ENCODE data around the gene STK39.

- TF ChIP-seq SUZ12 (IDR thresholded peaks at IDR 0.05; ENCODE audit: extremely low read depth, insufficient read depth, insufficient read length) (no peak), YY1 (IDR thresholded peaks at IDR 0.05; ENCODE audit: insufficient read depth, insufficient read length) (no peak)
Observed at GRCh38 chr2:167965907-167966761, 281.3 kb downstream of the STK39 start.
